ENCODE results near the gene SKI. TPM values are rescaled to one million over a fixed set of nuclear protein-coding genes. Genes with fewer than 3 reads are reported as not detected.

Gene SKI
- total and polyA plus RNA-seq, 2 donors (not counting 1 experiment from before 2014, with no cell fraction given) = 14.9 to 74.9 TPM

GRCh38 chr1:2253036-2253796, 25.1 kb downstream of the SKI start:
- DNase-seq = no peak
- H3K9ac ChIP-seq (ENCODE audit: low read length) = no peak overlapping the region
- no peak for TF ChIP-seq EZH2 (IDR thresholded peaks at IDR 0.05; ENCODE audit: borderline replicate concordance, insufficient read depth, low read depth, low read length, poor library complexity, severe bottlenecking)
- no peak for TF ChIP-seq CTCF (IDR thresholded peaks at IDR 0.05)
- no peak overlapping the region for H3K4me3 ChIP-seq (ENCODE audit: control extremely low read depth in 1 of 5, extremely low read depth in 1 of 5, insufficient read depth in 1 of 5, low read depth in 2 of 5, low read length in 4 of 5)
- intact Hi-C loops (cut with micrococcal nuclease) = no loop called here
- H3K79me2 ChIP-seq (ENCODE audit: control insufficient read depth, insufficient read depth, low read length) = peaks cover 94% of the 10 kb centered on the region
- no peaks in the 10 kb centered on the region for H3K27me3 ChIP-seq (replicated peaks in 1 of 4; ENCODE audit: control extremely low read depth in 1 of 4, control insufficient read depth in 3 of 4, insufficient read depth in 4 of 4, low read length in 3 of 4)
- no peak for ATAC-seq (ENCODE audit: low read depth)
- peaks cover 64% of the 10 kb centered on the region for H4K20me1 ChIP-seq (ENCODE audit: control insufficient read depth, insufficient read depth, low read length, poor library complexity, severe bottlenecking)
- H3K9me3 Mint-ChIP-seq (ENCODE audit: insufficient read depth) = no peaks in the 10 kb centered on the region
- ChIA-PET POLR2A (no interaction called here), CTCF (no interaction called here)
- no peak overlapping the region for H3K27ac ChIP-seq (ENCODE audit: low read length in 2 of 2)
- peaks cover 53% of the 10 kb centered on the region for H3K4me1 Mint-ChIP-seq
- H2AFZ ChIP-seq (ENCODE audit: insufficient read depth, low read depth, low read length, poor library complexity, severe bottlenecking) = no peak overlapping the region
- H3K27me3 Mint-ChIP-seq = no peaks in the 10 kb centered on the region
- H3K4me1 ChIP-seq (ENCODE audit: control insufficient read depth in 2 of 2, insufficient read depth in 2 of 2, low read length in 2 of 2) = peaks cover 41 to 72% of the 10 kb centered on the region in 2 donors
- H3K9me3 ChIP-seq (ENCODE audit: control extremely low read depth in 1 of 3, control insufficient read depth in 2 of 3, insufficient read depth in 1 of 3, low read length in 2 of 3) = peaks cover 0 to 35% (median 15%) of the 10 kb centered on the region in 3 donors
- no peak overlapping the region for H3K4me2 ChIP-seq (replicated peaks; ENCODE audit: low read depth, low read length, poor library complexity, severe bottlenecking)
- no peak overlapping the region for H3K27ac Mint-ChIP-seq
- WGBS (ENCODE audit: insufficient coverage) = 95% methylated on average over 18 of the region's 20 CpGs
- H3K36me3 ChIP-seq (replicated peaks in 1 of 2; ENCODE audit: control extremely low read depth in 1 of 2, control insufficient read depth in 1 of 2, extremely low read depth in 1 of 2, insufficient read depth in 2 of 2, low read length in 1 of 2) = peaks cover 0 to 15% of the 10 kb centered on the region in 2 experiments
- no peak overlapping the region for H3K4me3 Mint-ChIP-seq

DNA sequence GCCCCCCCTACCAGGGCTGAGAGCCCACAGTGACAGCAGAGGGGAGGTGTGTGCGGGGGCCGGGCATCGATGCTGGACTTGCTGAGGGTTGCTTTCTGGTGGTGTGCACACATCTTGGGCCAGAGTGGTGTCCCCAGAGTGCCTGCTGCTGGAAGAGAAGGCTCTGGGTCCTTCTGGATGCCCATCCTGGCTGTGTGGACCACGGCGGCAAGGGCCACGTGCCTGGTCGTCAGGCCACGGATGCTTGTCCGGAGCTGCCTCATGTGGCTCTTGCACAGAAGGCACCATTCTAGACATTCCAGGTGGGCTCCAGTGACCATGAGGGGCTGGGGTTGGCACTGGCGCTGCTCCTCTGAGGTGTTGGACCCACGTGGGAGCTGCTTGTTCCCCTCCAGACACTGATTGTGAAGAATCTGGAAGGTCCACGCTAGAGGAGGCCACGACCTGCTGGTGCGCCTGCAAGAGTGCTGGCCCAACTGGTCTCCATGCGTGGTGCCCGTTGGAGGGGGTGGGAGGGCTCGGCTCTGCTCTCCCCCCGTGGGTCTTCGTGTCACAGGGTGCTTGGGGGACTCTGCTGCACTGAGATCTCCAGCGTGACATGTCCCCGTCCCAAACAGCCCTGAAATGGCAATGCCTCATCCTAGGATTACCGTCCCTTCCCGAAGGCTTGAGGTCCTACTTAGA, 25.8 kb downstream of the SKI start:
- H3K79me2 ChIP-seq (ENCODE audit: control insufficient read depth, insufficient read depth, low read length) = peaks cover 94% of the 10 kb centered on the region
- CTCF ChIA-PET = interaction anchor here (0.6 kb wide), 1 partner anchor 37 kb away, joined by 3 read pairs; no protein-coding TSS in a partner anchor
- TF ChIP-seq CTCF (IDR thresholded peaks at IDR 0.05) (no peak), EZH2 (IDR thresholded peaks at IDR 0.05; ENCODE audit: borderline replicate concordance, insufficient read depth, low read depth, low read length, poor library complexity, severe bottlenecking) (no peak)

More for the DNA sequence above, 25.8 kb downstream of the SKI start:
- Mint-ChIP-seq H3K27ac (no peak overlapping the region), H3K4me1 (peaks cover 51% of the 10 kb centered on the region), H3K4me3 (no peak overlapping the region), H3K27me3 (no peaks in the 10 kb centered on the region), H3K9me3 (ENCODE audit: insufficient read depth) (no peaks in the 10 kb centered on the region)
- 99% methylated on average over 23 of the region's 23 CpGs for WGBS (ENCODE audit: insufficient coverage)
- peaks cover 0 to 35% (median 15%) of the 10 kb centered on the region in 3 donors for H3K9me3 ChIP-seq (ENCODE audit: control extremely low read depth in 1 of 3, control insufficient read depth in 2 of 3, insufficient read depth in 1 of 3, low read length in 2 of 3)
- H2AFZ ChIP-seq (ENCODE audit: insufficient read depth, low read depth, low read length, poor library complexity, severe bottlenecking) = no peak overlapping the region
- H3K4me2 ChIP-seq (replicated peaks; ENCODE audit: low read depth, low read length, poor library complexity, severe bottlenecking) = no peak overlapping the region
- POLR2A ChIA-PET = no interaction called here
- H4K20me1 ChIP-seq (ENCODE audit: control insufficient read depth, insufficient read depth, low read length, poor library complexity, severe bottlenecking) = peaks cover 57% of the 10 kb centered on the region
- peaks cover 0 to 15% of the 10 kb centered on the region in 2 experiments for H3K36me3 ChIP-seq (replicated peaks in 1 of 2; ENCODE audit: control extremely low read depth in 1 of 2, control insufficient read depth in 1 of 2, extremely low read depth in 1 of 2, insufficient read depth in 2 of 2, low read length in 1 of 2)
- peak overlapping the region in 1 of 2 donors; percentile 96 for H3K27ac ChIP-seq (ENCODE audit: low read length in 2 of 2)
- intact Hi-C loops (cut with micrococcal nuclease) = no loop called here
- DNase-seq (no peak), ATAC-seq (ENCODE audit: low read depth) (no peak)
- no peak overlapping the region for H3K9ac ChIP-seq (ENCODE audit: low read length)
- no peak overlapping the region for H3K4me3 ChIP-seq (ENCODE audit: control extremely low read depth in 1 of 5, extremely low read depth in 1 of 5, insufficient read depth in 1 of 5, low read depth in 2 of 5, low read length in 4 of 5)
- peaks cover 46 to 72% of the 10 kb centered on the region in 2 donors for H3K4me1 ChIP-seq (ENCODE audit: control insufficient read depth in 2 of 2, insufficient read depth in 2 of 2, low read length in 2 of 2)
- H3K27me3 ChIP-seq (replicated peaks in 1 of 4; ENCODE audit: control extremely low read depth in 1 of 4, control insufficient read depth in 3 of 4, insufficient read depth in 4 of 4, low read length in 3 of 4) = no peaks in the 10 kb centered on the region

Data from B cell (primary cell).